GM23248 (cell line): Measurements from ENCODE around the gene CNTN4. TPM values are rescaled to one million over a fixed set of nuclear protein-coding genes. Genes with fewer than 3 reads are reported as not detected.

Experiments
- DNase-seq: peaks from one replicate; pipeline ENCODE4 v3.0.0-alpha.2; 2015
- H2AFZ ChIP-seq: fragments of 200-600 bp; sonication (generic); 2 replicates; pipeline ENCODE4 v1.6.1; 2016; ENCODE audit warnings: antibody characterized with exemption
- H3F3A ChIP-seq: fragments of 200-600 bp; sonication (generic); 2 replicates; pipeline ENCODE4 v1.6.1; 2016; ENCODE audit warnings: mild to moderate bottlenecking, antibody characterized with exemption, mixed run types; ENCODE audit not compliant: insufficient read depth
- H3K27ac ChIP-seq: fragments of 200-600 bp; sonication (generic); 2 replicates; pipeline ENCODE4 v1.5.1; 2016; ENCODE audit warnings: mild to moderate bottlenecking
- H3K27me3 ChIP-seq: fragments of 200-600 bp; sonication (generic); replicated peaks from 2 replicates; pipeline ENCODE4 v1.6.1; 2016; ENCODE audit warnings: mild to moderate bottlenecking; ENCODE audit not compliant: insufficient read depth
- H3K36me3 ChIP-seq: fragments of 200-600 bp; sonication (generic); 2 replicates; pipeline ENCODE4 v1.6.1; 2016; ENCODE audit warnings: low read depth, mild to moderate bottlenecking
- H3K4me1 ChIP-seq: fragments of 200-600 bp; sonication (generic); 2 replicates; pipeline ENCODE4 v1.6.1; 2016; ENCODE audit warnings: mild to moderate bottlenecking; ENCODE audit not compliant: insufficient read depth
- H3K4me2 ChIP-seq: fragments of 200-600 bp; sonication (generic); one replicate; pipeline ENCODE4 v1.6.1; 2016; ENCODE audit warnings: mild to moderate bottlenecking; ENCODE audit not compliant: unreplicated experiment
- H3K4me3 ChIP-seq: fragments of 200-600 bp; sonication (generic); 2 replicates; pipeline ENCODE4 v1.5.1; 2016; ENCODE audit warnings: mild to moderate bottlenecking
- H3K79me2 ChIP-seq: fragments of 200-600 bp; sonication (generic); 2 replicates; pipeline ENCODE4 v1.6.1; 2016; ENCODE audit warnings: mild to moderate bottlenecking; ENCODE audit not compliant: insufficient read depth
- H3K9ac ChIP-seq: fragments of 200-600 bp; sonication (generic); 2 replicates; pipeline ENCODE4 v1.6.1; 2016; ENCODE audit warnings: mild to moderate bottlenecking
- H3K9me2 ChIP-seq: fragments of 200-600 bp; sonication (generic); 2 replicates; pipeline ENCODE4 v1.6.1; 2016; ENCODE audit warnings: mixed run types, mild to moderate bottlenecking, moderate library complexity; ENCODE audit not compliant: insufficient read depth
- H3K9me3 ChIP-seq: fragments of 200-600 bp; sonication (generic); one replicate; pipeline ENCODE4 v1.6.1; 2017; ENCODE audit warnings: low read depth
- H4K20me1 ChIP-seq: fragments of 200-600 bp; sonication (generic); 2 replicates; pipeline ENCODE4 v1.6.0; 2016; ENCODE audit not compliant: insufficient read depth
- EZH2 ChIP-seq: fragments of 200-600 bp; sonication (generic); IDR thresholded peaks from 2 replicates; pipeline ENCODE4 v1.6.1; 2018; ENCODE audit warnings: antibody characterized with exemption, mild to moderate bottlenecking; ENCODE audit not compliant: insufficient read depth, poor library complexity, severe bottlenecking
- EZH2phosphoT487 ChIP-seq: fragments of 200-600 bp; sonication (generic); IDR thresholded peaks from 2 replicates; pipeline ENCODE4 v1.6.1; 2018; ENCODE audit warnings: antibody characterized with exemption, moderate library complexity, mild to moderate bottlenecking, low read depth; ENCODE audit not compliant: insufficient read depth
- WGBS, 2 experiments: methylation state at CpG; one replicate each; pipeline ENCODE4 v1.1.6; 2015 to 2017; ENCODE audit warnings: low lambda C conversion rate in 2 of 2, low coverage in 1 of 2; ENCODE audit errors: missing lambda C conversion rate in 2 of 2; 5-methylcytosine and 5-hydroxymethylcytosine counted together
- in situ Hi-C: fragments of 300-500 bp; cut with MboI; formaldehyde crosslinking; loops from 2 replicates; pipeline ENCODE4 v1.15.0; 2020
- polyA plus RNA-seq: library from polyadenylated mRNA; unstranded; fragments of >200 nt; fragmentation: Nextera tagmentation; extraction: Ambion mirVana; gene quantifications from 2 replicates; pipeline ENCODE4 v1.2.1, GENCODE V29; 2016
- total RNA-seq: library from RNA; depleted of rRNA; stranded (reverse); fragments of >200 nt; shearing (Covaris generic); gene quantifications from 2 replicates; pipeline ENCODE4 v1.2.3, GENCODE V29; 2014

The CNTN4 gene
- total and polyA plus RNA-seq, 2 experiments from 2014 or later = not detected

DNA sequence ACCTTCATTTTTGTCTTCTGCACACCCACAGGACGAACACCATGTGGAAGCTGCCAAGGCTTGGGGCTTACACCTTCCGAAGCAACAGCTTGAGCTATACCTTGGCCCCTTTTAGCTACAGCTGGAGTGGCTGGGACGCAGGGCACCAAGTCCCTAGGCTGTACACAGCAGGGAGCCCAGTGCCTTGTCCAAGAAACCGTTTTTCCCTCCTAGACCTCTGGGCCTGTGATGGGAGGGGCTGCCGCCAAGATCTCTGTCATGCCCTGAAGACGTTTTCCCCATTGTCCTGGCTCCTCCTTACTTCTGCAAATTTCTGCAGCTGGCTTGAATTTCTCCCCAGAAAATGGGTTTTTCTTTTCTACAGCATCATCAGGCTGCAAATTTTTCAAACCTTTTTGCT is 7.8 kb downstream of the CNTN4 start:
- no peaks in the 10 kb centered on the region for H3K79me2 ChIP-seq
- no peaks in the 10 kb centered on the region for H4K20me1 ChIP-seq
- no peak overlapping the region for H2AFZ ChIP-seq
- H3K4me1 ChIP-seq = no peaks in the 10 kb centered on the region
- no peak overlapping the region for H3K9ac ChIP-seq
- no peak overlapping the region for H3K27ac ChIP-seq
- H3F3A ChIP-seq = no peaks in the 10 kb centered on the region
- H3K27me3 ChIP-seq = no peaks in the 10 kb centered on the region
- H3K9me2 ChIP-seq = no peaks in the 10 kb centered on the region
- 19 to 20% methylated on average over 6 of the region's 6 CpGs for WGBS, 2 experiments
- no peaks in the 10 kb centered on the region for H3K9me3 ChIP-seq
- H3K36me3 ChIP-seq = no peaks in the 10 kb centered on the region
- TF ChIP-seq EZH2phosphoT487 (no peak), EZH2 (no peak)
- in situ Hi-C loops = no loop called here
- H3K4me2 ChIP-seq = no peak overlapping the region
- no peak for DNase-seq
- H3K4me3 ChIP-seq = no peak overlapping the region

DNA sequence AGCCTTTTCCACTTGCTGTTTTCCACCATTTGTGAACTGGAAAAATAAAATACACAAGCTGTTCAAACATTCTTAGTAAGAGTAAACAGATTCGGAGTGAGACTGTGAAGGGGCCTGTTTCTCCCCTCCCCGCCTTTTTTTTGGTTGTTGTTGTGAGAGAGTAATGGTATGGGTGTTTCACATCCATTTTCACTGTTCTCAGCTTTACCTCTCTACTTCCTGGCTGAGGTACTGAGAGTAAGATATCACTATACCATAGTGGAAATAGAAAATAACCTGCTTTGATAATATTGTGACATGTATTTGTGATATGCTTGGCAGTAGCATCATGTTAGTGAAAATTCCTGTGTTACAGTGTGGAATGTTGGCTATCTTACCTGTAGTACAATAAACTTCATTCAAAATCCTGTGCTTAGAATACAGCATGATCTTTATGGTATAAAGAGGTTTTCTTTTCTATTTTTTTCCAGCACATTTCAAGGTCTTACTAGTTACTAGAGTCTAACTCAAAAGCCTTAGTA is 12.0 kb downstream of the CNTN4 start:
- no peak for DNase-seq
- Histone ChIP-seq H3F3A (no peaks in the 10 kb centered on the region), H3K79me2 (no peaks in the 10 kb centered on the region), H3K27ac (no peak overlapping the region), H3K4me1 (no peaks in the 10 kb centered on the region), H2AFZ (no peak overlapping the region), H3K27me3 (no peaks in the 10 kb centered on the region), H3K9ac (no peak overlapping the region), H3K9me3 (no peaks in the 10 kb centered on the region), H3K36me3 (no peaks in the 10 kb centered on the region), H3K4me2 (no peak overlapping the region), H3K9me2 (no peaks in the 10 kb centered on the region), H3K4me3 (no peak overlapping the region), H4K20me1 (no peaks in the 10 kb centered on the region)
- in situ Hi-C loops = no loop called here
- 27 to 34% methylated on average over 2 of the region's 2 CpGs for WGBS, 2 experiments
- TF ChIP-seq EZH2 (no peak), EZH2phosphoT487 (no peak)

DNA sequence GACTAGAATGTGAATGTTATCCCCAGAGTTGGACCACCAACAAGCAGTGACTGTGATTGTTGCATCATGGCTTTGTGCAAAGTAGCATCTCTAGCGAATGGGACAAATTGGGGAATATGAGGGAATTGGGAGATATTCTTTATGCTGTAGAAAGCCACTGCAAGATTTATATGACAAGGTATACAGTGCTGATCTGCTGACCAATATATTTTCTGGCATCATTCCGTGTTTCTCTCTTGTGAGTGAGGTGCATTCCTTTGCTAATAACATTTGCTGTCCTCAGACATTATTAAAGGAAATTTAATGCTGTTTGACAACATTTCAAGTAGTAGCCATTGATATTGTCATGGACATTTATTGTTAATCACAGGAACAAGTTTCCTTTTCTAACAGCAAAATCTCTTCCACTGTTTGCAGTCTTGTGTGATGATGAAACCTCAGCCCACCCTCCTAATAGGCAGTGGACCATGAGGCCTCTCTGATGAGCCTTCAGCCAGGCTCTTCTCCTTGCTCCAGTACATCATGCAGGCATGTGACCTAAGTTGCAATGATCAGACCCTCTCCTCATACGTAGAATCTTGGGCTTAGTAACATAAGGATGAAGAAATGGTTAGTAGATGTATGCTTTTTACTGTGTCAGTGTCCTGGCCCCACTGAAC is 16.1 kb downstream of the CNTN4 start:
- in situ Hi-C loops = no loop called here
- Histone ChIP-seq H3K9me2 (no peaks in the 10 kb centered on the region), H3K4me1 (no peaks in the 10 kb centered on the region), H3K4me2 (no peak overlapping the region), H3K9ac (no peak overlapping the region), H3K79me2 (no peaks in the 10 kb centered on the region), H2AFZ (no peak overlapping the region), H4K20me1 (no peaks in the 10 kb centered on the region), H3K36me3 (no peaks in the 10 kb centered on the region), H3K27me3 (no peaks in the 10 kb centered on the region), H3K9me3 (no peaks in the 10 kb centered on the region), H3F3A (no peaks in the 10 kb centered on the region), H3K27ac (no peak overlapping the region), H3K4me3 (no peak overlapping the region)
- TF ChIP-seq EZH2phosphoT487 = no peak
- TF ChIP-seq EZH2 = no peak
- DNase-seq = no peak
- 14 to 15% methylated on average over 3 of the region's 3 CpGs for WGBS, 2 experiments

DNA sequence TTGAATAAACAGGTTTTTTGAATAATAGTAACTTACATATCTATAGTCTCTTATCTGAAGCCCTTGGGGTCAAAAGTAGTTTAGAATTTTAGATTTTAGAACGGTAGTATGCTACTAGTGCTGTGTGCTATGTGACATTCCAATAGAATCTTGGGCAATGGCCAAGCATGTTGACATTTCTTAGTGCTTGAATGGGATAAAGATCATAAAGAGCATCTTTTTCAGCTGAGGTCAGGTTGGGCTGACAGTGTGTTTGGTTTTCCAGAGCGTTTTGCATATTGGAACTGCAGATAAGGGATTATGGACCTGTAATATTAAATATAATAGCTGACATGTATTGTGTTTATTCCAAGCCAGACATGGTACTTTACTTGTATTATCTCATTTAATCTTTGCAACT is 32.1 kb downstream of the CNTN4 start:
- H3K27me3 ChIP-seq = no peaks in the 10 kb centered on the region
- no peak overlapping the region for H3K4me3 ChIP-seq
- H3K27ac ChIP-seq = no peak overlapping the region
- H3K9me2 ChIP-seq = no peaks in the 10 kb centered on the region
- no peaks in the 10 kb centered on the region for H3F3A ChIP-seq
- TF ChIP-seq EZH2 = no peak
- H2AFZ ChIP-seq = no peak overlapping the region
- H3K4me1 ChIP-seq = no peaks in the 10 kb centered on the region
- no peaks in the 10 kb centered on the region for H3K36me3 ChIP-seq
- DNase-seq = no peak
- in situ Hi-C loops = no loop called here
- no peak overlapping the region for H3K9ac ChIP-seq
- H3K9me3 ChIP-seq = no peaks in the 10 kb centered on the region
- no peak overlapping the region for H3K4me2 ChIP-seq
- no peaks in the 10 kb centered on the region for H4K20me1 ChIP-seq
- WGBS, 2 experiments = 0% methylated on average over 2 of the region's 2 CpGs
- no peaks in the 10 kb centered on the region for H3K79me2 ChIP-seq

DNA sequence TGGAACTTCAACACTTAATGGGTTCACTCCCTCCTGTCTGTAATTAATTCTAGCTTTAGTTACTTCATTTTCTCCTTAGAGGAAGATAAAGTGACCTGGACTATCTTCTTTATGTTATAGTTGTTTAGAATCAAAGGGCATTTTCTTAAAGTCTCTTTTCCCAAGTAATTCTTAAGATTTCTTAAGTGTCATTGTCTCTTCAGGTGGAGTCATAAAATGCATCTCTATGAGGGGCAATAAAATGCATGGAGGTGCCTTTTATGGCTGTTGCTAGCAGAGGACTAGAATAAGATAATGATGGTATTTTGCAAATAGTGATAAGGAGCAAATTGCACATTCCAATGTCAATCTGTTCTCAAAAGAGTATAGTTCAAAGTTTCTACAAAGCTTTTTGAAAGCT is 34.5 kb downstream of the CNTN4 start:
- in situ Hi-C loops = no loop called here
- no peaks in the 10 kb centered on the region for H3F3A ChIP-seq
- no peaks in the 10 kb centered on the region for H3K4me1 ChIP-seq
- H3K4me2 ChIP-seq = no peak overlapping the region
- H3K9me2 ChIP-seq = no peaks in the 10 kb centered on the region
- no peaks in the 10 kb centered on the region for H3K79me2 ChIP-seq
- no peak overlapping the region for H3K4me3 ChIP-seq
- no peak overlapping the region for H2AFZ ChIP-seq
- H4K20me1 ChIP-seq = no peaks in the 10 kb centered on the region
- no peaks in the 10 kb centered on the region for H3K9me3 ChIP-seq
- H3K27me3 ChIP-seq = no peaks in the 10 kb centered on the region
- DNase-seq = no peak
- TF ChIP-seq EZH2 (no peak), EZH2phosphoT487 (no peak)
- H3K27ac ChIP-seq = no peak overlapping the region
- H3K36me3 ChIP-seq = no peaks in the 10 kb centered on the region
- no peak overlapping the region for H3K9ac ChIP-seq
